HTERT RPE-1 (cell line): Measurements from ENCODE around the gene OTUD7B.

Source experiments
- in situ Hi-C: fragments of 300-500 bp; cut with MboI; formaldehyde crosslinking; loops from 4 replicates; pipeline ENCODE4 v1.14.3; 2020; ENCODE audit warnings: low sequenced_read_pairs

OTUD7B gene

DNA sequence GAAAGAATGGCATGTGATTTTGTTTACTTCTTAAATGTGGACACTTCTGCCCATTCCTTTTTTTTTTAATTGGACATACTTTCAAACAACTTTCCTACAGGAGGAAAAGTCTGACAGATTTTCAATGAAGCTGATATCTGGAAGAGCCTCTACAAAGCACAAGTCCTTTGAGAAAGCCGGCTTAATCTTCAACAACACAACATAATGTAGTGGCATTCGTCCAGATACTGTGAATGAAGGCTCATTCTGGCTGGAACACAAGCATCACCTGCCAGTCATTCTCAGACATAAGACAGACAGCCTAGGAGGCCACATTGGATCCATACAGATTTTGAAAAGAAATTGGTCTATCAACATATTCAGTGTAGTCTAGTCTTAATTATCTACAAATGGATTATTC, 4.9 kb downstream of the OTUD7B start:
- in situ Hi-C loops: no loop called here

DNA sequence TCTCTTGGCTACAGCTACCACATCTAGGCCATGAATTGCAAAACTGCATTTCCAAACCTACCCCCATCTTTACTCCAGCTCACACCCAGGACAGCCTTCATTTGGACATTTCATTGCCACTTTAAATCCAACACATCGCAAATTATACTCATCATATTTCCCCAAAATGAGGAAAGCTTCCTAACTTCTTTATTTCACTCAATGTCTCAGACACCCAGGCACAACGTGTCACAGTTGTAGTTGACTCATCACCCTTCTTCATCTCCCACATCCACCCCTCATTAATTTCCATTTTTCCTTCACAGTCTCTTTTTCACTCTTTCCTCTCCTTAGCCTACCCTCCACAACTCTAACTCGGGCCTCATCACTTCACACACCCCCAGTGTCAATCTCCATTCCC, 6.7 kb downstream of the OTUD7B start:
- in situ Hi-C loops: no loop called here

DNA sequence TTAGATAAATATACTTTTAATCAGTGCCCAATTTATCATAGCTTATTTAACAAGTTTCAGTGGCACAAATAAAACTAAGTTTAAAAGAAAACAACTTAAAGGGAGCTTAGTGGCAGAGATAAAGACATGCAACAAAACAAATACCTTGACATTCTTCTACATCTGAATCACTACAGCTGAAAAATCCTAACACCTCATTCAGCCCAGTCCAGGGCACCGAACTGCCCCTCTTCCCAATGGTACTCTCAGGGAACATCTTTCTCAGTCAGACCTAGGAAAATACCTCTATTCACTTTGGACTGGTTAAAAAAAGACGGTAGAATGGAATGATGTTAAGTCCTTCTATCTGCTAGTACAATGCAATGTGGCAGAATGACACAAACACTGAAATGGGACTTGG, 8.3 kb downstream of the OTUD7B start:
- in situ Hi-C loops: no loop called here

DNA sequence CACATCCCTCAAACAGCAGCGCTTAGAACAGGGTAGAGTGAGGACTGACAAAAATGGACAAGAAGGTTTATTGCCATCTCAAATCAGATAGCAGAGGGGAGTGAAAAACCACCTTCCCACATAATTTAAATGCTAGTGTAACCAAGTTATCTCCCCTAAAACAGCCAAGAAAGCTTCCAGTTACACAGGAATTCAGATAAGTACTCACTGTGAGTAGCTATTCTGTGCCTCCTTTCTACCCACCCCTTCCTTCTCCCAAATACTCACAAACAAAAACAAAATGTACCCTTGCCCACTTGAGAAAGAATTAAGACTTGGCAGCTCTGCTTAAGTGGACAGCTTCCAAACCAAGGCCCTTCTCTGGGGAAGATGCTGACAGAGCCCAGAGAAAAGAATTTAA, 9.1 kb downstream of the OTUD7B start:
- in situ Hi-C loops: no loop called here

DNA sequence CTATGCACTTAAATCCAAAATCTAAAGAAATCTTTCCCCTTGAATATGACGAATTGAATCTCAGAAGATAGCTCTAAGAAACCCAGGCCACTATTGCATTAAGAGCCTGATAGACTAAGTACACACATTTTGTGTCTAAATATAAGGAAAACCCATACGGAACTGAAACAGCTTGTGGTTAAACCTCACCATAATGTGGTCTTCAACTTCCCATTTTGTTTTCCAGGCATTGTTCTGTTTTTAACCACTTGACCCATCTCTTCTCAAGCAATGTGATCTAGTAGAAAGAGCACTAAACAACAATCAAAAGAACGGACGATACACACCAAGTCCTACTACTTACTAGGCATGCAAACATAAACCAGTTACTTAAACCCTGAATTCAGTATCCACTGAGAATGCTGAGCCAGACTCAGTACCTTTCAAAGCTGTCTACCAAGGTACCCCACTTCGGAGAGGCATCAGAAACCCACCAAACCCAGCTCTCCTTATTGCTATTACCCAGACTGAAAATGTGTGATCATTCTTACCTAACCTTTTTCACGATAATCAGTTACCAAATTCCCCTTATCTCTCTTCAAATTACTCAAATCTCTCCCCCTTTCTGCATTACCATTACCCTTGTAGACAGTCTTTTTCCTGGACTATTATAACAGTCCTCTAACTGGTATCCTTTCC, 12.8 kb downstream of the OTUD7B start:
- in situ Hi-C loops: no loop called here

DNA sequence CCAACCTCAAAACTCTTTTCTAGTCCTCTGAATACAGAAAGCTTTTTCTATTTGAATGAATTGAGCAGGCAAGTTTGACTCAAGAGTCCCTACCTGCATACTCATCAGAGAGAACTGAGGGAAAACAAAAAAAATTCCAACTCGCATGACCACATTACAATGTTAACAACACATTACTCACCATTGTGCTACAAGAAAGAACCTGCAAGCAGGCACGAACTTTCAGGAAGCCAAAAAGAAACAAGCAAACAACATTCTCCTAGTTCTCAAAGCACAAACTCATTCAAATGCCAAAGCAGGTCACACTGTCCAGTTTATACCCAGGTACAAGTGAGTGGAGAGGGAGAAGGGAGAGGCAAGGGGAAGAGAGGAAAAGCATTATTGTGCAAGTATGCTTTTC, 14.6 kb downstream of the OTUD7B start:
- in situ Hi-C loops: no loop called here

DNA sequence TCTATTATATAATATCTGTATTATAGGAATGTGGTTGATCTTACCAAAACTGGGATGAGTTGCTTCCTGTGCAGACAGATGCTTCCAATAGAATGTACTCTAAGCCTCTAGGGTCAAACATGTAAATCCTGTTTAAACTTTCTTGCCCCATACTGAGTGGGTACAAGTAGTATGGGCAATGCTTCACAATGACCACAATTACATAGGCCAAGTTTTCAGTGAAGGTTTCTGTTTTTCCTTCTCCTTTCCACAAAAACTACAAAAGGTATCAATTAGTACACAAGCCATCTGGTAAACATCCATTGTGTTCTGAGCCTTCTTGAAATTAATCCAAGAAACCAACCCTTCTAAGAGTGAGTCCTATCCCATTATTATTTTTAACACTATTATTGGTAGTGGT, 16.8 kb downstream of the OTUD7B start:
- in situ Hi-C loops: no loop called here

DNA sequence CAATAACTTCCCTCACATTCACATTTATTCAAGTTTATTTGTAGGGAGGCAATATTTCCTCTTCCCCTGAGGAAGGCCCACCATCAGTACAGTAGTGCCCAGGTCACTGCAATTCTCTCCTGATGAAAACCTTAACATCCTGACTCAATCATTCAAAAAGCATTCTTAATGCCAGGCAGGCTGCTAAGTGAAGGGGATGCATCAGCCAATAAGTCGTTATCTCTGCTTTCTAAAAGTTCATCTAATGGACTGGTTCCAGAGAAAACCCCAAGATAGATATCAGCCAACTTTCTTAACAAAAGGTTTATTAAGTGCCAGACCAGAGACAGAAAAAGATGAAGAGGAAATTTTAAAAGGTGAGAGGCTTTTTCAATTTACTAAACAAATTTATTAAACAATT, 17.3 kb downstream of the OTUD7B start:
- in situ Hi-C loops: no loop called here

DNA sequence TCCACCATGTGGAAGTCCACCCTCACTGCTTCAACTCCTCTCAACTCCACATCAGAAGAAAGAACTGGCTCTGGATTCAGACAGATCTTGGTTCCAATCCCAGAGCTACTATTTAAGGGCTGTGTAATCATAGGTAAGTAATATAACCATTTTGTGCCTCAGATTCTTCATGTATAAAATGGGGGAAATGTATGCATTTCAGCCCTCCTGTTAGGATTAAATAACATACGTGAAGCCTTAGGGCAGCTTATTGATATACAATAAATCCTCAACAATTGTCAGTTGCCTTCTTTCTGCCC, 23.3 kb downstream of the OTUD7B start:
- in situ Hi-C loops: no loop called here

DNA sequence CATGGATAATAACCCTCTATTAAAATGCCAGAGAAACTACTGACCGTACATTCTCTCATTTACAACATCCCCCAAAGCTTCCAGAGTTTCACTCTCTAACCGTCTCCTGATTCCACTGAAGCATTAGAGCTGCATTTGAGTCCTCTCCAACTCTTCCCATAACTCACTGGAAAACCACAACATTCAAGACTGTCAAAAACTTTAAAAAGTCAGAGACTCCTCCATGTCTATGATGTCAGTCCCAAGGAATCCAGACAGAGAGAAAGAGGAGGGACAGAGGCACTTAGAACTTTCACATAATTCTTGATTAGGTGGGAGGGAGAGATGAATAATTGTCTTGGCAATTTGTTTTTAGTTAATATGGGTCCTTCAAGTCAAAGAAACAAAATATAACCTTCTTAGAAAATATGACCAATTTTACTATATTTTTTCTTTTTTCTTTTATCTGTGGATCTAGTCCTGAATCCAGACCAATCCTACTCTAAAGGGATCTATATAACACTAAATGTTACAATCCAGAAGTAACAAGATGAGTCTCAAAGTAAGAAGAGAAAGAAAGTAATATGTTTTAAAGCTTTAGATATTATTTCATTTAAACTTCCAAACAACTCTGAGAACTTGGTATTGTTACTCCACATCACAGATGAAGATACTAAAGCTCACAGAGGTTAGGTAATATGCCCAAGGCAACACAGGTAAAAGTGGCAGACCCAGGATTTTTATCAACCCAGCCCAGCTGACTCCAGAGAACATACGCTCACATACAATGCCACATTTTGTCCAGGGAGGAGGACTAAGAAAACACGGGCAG, 23.8 kb downstream of the OTUD7B start:
- in situ Hi-C loops: no loop called here

DNA sequence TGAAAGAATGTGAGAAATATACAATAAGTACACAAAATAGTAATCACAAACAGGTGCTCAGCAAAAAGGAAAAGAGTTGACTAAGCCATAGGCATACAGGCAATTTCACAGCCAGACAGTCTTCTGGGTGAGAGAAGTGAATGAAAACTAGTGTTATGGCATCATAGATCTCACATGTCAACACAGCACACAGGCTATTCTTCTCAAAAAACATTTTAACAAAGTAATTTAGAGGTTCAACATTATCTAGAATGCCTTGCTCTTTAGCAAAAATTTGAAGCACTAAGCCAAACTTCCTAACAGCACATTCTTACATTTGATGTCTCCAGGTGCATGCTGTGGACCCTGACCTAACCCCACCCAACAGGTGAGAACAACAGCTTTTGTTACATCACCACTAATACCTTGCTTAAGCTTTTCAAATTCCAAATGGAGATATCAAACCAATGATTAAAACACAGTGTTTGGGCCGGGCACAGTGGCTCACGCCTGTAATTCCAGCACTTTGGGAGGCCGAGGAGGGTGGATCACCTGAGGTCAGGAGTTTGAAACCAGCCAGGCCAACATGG, 30.5 kb downstream of the OTUD7B start:
- in situ Hi-C loops: no loop called here

DNA sequence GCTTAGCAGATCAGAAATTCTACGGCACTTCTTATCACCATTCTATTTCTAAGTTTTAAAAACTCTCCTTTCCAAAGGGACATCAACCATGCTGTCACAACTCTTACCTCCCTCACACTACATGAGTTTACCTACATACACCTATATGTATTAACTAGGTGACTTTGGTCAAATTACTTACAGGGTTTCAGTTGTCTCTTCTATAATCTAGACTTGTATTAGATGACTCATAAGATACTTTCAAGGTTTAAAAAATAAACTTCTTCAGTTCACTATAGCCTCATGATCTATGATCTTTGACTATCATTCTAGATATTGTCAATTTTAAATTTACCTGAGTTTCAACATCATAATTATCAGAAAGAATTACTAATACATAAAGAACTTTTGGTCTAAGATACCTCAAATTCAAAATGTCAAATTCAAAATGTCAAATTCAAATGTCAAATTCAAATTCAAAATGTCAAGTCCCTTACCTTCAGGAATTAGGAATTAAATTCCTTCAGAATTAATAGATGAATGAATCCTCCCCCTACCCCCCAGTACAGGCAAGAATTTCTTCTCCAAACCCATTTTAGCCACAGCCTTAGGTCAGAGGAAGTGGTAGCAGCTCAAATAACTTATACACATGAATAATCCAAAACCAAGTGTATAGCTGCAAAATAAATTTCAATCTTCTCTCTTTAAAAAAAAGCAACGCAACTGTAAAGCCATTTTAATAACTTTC, 31.1 kb downstream of the OTUD7B start:
- in situ Hi-C loops: no loop called here

DNA sequence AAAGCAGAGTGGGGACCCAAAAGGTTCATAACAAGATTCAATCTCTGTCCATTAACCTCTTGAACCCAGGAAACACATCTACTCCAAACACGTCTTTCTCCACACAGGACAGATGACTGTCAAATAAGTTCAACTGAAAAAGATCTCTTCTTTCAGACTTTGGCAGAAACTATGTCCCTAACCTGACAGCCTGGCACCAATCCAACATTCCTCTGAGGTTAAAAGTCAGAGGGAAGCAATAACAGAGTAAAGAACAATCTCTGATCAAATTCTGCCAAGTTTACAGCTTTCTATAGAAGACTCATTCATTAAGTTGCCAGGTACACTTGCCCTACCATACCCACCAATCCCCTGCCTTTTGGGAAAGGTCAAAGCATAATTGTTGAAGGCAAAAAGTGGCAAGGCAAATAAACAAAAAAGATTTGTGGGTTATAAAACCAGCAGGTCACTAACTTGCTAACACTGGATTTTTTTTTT, 31.9 kb downstream of the OTUD7B start:
- in situ Hi-C loops: no loop called here

DNA sequence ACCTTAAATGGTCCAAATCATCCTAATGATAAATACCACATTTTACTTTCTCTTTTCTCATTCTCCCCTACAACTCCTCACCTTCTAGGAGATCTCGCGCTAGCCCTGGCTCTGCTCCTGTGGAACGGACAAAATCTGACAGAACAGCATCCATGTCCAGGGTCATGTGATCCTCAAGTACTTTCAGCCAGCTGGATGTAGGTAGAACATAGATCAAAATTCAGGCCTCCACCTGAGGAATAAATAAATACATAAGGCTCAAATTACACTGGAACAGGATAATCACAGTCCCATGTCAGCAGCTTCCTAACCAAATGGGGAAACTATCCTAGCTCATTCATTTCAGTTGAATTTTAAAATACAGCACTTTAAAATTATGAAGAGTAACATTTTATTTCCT, 33.2 kb downstream of the OTUD7B start:
- in situ Hi-C loops: no loop called here

DNA sequence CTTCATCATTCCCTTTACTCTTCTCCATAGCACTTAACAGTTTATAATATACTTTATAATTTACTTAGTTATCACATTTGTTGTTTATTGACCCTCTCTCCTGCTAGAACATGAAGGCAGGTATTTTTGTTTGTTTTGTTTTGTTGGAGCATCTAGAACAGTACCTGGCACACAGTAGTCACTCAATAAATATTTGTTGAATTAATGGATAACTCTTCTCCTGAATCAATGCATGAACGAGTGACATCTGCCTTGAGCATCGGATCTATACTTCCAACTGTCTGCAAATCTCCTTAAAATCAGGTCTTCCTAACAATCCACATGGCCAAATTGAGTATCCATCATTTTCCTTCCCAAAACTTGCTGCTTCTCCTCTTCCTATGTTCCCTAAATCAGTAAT, 38.0 kb downstream of the OTUD7B start:
- in situ Hi-C loops: no loop called here

DNA sequence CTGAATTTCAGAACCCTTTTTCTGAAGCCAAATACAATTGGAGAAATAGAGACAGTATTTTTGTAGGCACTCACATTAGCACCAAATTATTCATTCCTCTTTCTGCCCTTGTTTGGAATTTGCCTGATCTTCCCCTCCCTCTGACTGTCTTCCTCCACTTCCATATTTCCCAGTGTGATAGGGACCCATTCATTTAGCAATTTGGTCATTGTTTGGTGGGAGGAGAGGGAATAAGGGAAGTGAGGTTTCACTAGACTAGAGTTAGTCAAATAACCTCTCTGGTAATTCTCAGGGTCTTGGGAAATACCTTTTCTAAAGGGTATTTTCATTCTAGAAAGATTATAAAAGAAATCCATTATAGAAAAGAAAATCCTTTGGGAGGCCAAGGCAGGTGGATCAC, 42.9 kb downstream of the OTUD7B start:
- in situ Hi-C loops: no loop called here

DNA sequence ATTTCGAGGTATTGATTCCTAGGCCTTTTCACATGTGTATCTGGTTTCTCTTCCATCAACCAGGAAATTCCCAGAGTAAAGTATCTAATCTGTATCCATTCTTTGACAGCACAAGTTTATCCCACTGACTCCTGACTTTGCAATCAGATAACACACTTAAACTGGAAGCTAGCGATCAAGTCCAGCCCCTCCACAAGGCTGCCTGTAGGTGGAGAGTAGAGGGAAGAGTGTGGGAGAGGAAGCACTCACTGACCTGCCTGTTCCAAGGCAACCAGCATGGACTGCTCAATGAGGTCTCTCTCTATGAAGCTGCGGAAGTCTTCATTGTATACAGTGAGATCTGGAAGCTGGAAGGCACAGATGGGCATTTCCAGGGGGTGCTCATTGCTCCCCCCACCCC, 43.5 kb downstream of the OTUD7B start:
- in situ Hi-C loops: no loop called here

DNA sequence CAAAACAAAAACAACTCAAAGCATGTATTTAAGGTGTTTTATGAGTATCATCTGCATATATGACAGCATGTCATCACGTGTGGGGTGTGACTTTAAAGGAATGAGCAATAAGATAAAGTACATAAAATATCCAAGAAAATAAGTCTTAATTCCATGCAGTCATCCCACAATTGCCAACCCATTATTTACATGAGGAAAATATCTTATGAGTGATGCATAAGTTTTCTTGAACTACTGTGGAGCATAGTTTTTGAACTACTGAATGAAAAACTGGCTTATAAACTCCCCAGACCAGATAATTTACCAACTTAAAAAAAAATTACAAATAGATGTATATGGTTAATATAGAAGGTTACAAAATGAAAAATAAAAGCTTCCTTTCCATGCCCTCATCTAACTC, 44.1 kb downstream of the OTUD7B start:
- in situ Hi-C loops: no loop called here

DNA sequence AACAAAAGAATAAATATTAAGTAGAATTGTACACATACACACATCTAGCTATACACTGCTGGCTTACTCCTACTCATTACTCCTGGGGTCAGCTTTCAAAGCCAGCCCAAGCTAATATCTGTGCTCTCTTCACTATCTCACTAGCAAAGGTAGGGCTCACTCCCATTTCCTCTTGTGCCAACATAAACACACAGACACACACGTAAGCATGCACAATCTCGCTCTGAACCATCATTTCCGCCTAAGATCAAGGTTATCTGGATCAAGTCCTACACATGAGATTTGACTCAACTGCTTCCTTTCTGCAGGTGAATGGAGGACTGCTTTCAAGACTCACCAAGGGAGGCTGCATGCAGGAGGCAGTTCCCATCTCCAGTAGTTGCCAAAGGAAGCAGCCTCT, 45.1 kb downstream of the OTUD7B start:
- in situ Hi-C loops: no loop called here

DNA sequence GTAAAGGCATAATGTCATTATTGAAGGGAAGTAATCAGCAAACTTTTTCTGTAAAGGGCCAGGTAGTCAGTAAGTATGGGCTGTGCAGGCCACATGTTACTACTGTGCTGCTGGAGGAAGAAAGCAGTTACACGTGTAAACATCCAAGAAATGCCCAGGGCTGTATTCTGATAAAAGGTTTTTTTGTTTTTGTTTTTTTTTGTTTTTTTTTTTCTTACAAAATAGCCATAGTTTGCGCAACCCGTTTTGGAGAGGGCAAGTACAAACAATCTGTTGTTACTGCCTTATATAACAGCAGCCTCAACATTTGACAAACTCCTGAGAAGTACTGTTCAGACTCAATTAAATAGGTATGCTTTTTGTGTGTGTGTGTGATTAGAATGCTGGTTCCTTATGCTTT, 47.2 kb downstream of the OTUD7B start:
- in situ Hi-C loops: no loop called here

DNA sequence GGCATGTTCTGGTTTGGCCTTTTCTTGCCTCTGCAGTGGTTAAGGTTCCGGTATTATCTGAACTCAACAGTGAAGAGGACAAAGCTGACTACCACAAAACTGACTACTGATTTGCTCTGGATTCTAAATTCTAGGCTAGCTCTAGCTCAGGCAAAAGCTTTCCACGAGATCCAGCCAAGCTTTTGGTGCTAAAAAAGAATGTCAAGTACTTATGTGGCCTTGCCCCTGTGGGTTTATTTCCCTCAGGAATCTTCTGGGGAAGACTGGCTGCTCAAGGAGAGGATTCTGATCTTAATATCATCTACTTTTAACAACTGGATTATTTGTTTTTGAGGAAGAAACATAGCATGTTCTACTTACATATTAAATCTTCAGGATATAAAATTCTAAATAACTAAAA, 47.8 kb downstream of the OTUD7B start:
- in situ Hi-C loops: no loop called here
